IgD-negative memory B cell (primary cell): ENCODE data around the gene ANKDD1B. TPM values are rescaled to one million over a fixed set of nuclear protein-coding genes. Genes with fewer than 3 reads are reported as not detected.

Source experiments
- H3K27ac Mint-ChIP-seq, 3 donors: one replicate each; pipeline ENCODE4 v1.8.0; 2020 to 2022; ENCODE audit warnings: mild to moderate bottlenecking in 3 of 3, mixed read lengths in 3 of 3, moderate library complexity in 1 of 3
- H3K27me3 Mint-ChIP-seq: one replicate; pipeline ENCODE4 v1.8.0; 2021; ENCODE audit warnings: mixed read lengths
- H3K36me3 Mint-ChIP-seq: one replicate; pipeline ENCODE4 v1.8.0; 2020; ENCODE audit warnings: mild to moderate bottlenecking, mixed read lengths
- H3K4me1 Mint-ChIP-seq, 3 donors: one replicate each; pipeline ENCODE4 v1.8.0; 2020 to 2022; ENCODE audit warnings: mixed read lengths in 3 of 3, mild to moderate bottlenecking in 1 of 3
- H3K4me3 Mint-ChIP-seq, 4 donors: one replicate each; pipeline ENCODE4 v1.8.0; 2020 to 2022; ENCODE audit warnings: mild to moderate bottlenecking in 4 of 4, mixed read lengths in 4 of 4, moderate library complexity in 3 of 4
- H3K9me3 Mint-ChIP-seq, 3 donors: one replicate each; pipeline ENCODE4 v1.8.0; 2020 to 2021; ENCODE audit warnings: mixed read lengths in 3 of 3, mild to moderate bottlenecking in 1 of 3
- polyA plus RNA-seq: library from polyadenylated mRNA; unstranded; fragments of 300-500 nt; fragmentation: Illumina TruSeq; gene quantifications from one replicate; pipeline ENCODE4 v1.2.3, GENCODE V29; 2021

ANKDD1B gene
- polyA plus RNA-seq, 1 donor from 2014 or later = 0.15 TPM

GRCh38 chr5:75627801-75628200 is 16.5 kb downstream of the ANKDD1B start:
- H3K4me1 Mint-ChIP-seq = no peaks in the 10 kb centered on the region
- H3K36me3 Mint-ChIP-seq = no peaks in the 10 kb centered on the region
- no peak overlapping the region for H3K27ac Mint-ChIP-seq
- H3K9me3 Mint-ChIP-seq = no peaks in the 10 kb centered on the region
- H3K4me3 Mint-ChIP-seq = no peak overlapping the region
- H3K27me3 Mint-ChIP-seq = no peaks in the 10 kb centered on the region

GRCh38 chr5:75630875-75631274 is 19.6 kb downstream of the ANKDD1B start:
- no peaks in the 10 kb centered on the region for H3K4me1 Mint-ChIP-seq

GRCh38 chr5:75632321-75632720 is 21.1 kb downstream of the ANKDD1B start:
- Mint-ChIP-seq H3K4me3 (no peak overlapping the region), H3K4me1 (no peaks in the 10 kb centered on the region), H3K27ac (no peak overlapping the region), H3K27me3 (no peaks in the 10 kb centered on the region), H3K9me3 (peaks cover 0 to 2% (median 2%) of the 10 kb centered on the region in 3 donors), H3K36me3 (no peaks in the 10 kb centered on the region)

More at GRCh38 chr5:75630875-75631274, 19.6 kb downstream of the ANKDD1B start:
- H3K27me3 Mint-ChIP-seq = no peaks in the 10 kb centered on the region
- H3K27ac Mint-ChIP-seq = no peak overlapping the region
- peaks cover 0 to 2% (median 0%) of the 10 kb centered on the region in 3 donors for H3K9me3 Mint-ChIP-seq
- no peaks in the 10 kb centered on the region for H3K36me3 Mint-ChIP-seq
- H3K4me3 Mint-ChIP-seq = no peak overlapping the region

GRCh38 chr5:75637949-75638348 is 26.7 kb downstream of the ANKDD1B start:
- peaks cover 0 to 4% (median 2%) of the 10 kb centered on the region in 3 donors for H3K9me3 Mint-ChIP-seq
- H3K27ac Mint-ChIP-seq = no peak overlapping the region
- no peaks in the 10 kb centered on the region for H3K36me3 Mint-ChIP-seq
- no peaks in the 10 kb centered on the region for H3K4me1 Mint-ChIP-seq
- no peak overlapping the region for H3K4me3 Mint-ChIP-seq
- no peaks in the 10 kb centered on the region for H3K27me3 Mint-ChIP-seq

- no peaks in the 10 kb centered on the region for H3K4me1 Mint-ChIP-seq
- peaks cover 0 to 2% (median 2%) of the 10 kb centered on the region in 3 donors for H3K9me3 Mint-ChIP-seq
- no peaks in the 10 kb centered on the region for H3K36me3 Mint-ChIP-seq
- H3K27me3 Mint-ChIP-seq = no peaks in the 10 kb centered on the region
- H3K27ac Mint-ChIP-seq = no peak overlapping the region
- H3K4me3 Mint-ChIP-seq = no peak overlapping the region
These were observed 28.5 kb downstream of the ANKDD1B start for GRCh38 chr5:75639535-75640311.

- H3K36me3 Mint-ChIP-seq = no peaks in the 10 kb centered on the region
- H3K9me3 Mint-ChIP-seq = peaks cover 0 to 2% (median 2%) of the 10 kb centered on the region in 3 donors
- H3K27me3 Mint-ChIP-seq = no peaks in the 10 kb centered on the region
- H3K4me3 Mint-ChIP-seq = no peak overlapping the region
- H3K27ac Mint-ChIP-seq = no peak overlapping the region
- H3K4me1 Mint-ChIP-seq = no peaks in the 10 kb centered on the region
These were observed 29.1 kb downstream of the ANKDD1B start for GRCh38 chr5:75640395-75640794.

GRCh38 chr5:75640826-75641225 is 29.6 kb downstream of the ANKDD1B start:
- H3K4me3 Mint-ChIP-seq = no peak overlapping the region
- H3K27ac Mint-ChIP-seq = no peak overlapping the region
- no peaks in the 10 kb centered on the region for H3K4me1 Mint-ChIP-seq
- no peaks in the 10 kb centered on the region for H3K36me3 Mint-ChIP-seq
- H3K9me3 Mint-ChIP-seq = peaks cover 0 to 2% (median 2%) of the 10 kb centered on the region in 3 donors
- H3K27me3 Mint-ChIP-seq = no peaks in the 10 kb centered on the region

- Mint-ChIP-seq H3K4me3 (no peak overlapping the region), H3K27ac (no peak overlapping the region), H3K4me1 (peaks cover 0 to 2% (median 0%) of the 10 kb centered on the region in 3 donors), H3K36me3 (no peaks in the 10 kb centered on the region), H3K27me3 (no peaks in the 10 kb centered on the region), H3K9me3 (peaks cover 0 to 2% (median 0%) of the 10 kb centered on the region in 3 donors)
These were observed 37.5 kb downstream of the ANKDD1B start for GRCh38 chr5:75648712-75649111.

GRCh38 chr5:75651575-75652238 is 40.5 kb downstream of the ANKDD1B start:
- peaks cover 1% of the 10 kb centered on the region for H3K27me3 Mint-ChIP-seq
- H3K27ac Mint-ChIP-seq = peak overlapping the region in 1 of 3 donors; percentile 41
- H3K9me3 Mint-ChIP-seq = peaks cover 0 to 2% (median 0%) of the 10 kb centered on the region in 3 donors
- no peaks in the 10 kb centered on the region for H3K36me3 Mint-ChIP-seq
- H3K4me1 Mint-ChIP-seq = peaks cover 0 to 2% (median 0%) of the 10 kb centered on the region in 3 donors
- no peak overlapping the region for H3K4me3 Mint-ChIP-seq

- H3K9me3 Mint-ChIP-seq = no peaks in the 10 kb centered on the region
- H3K27me3 Mint-ChIP-seq = peaks cover 3% of the 10 kb centered on the region
- H3K27ac Mint-ChIP-seq = no peak overlapping the region
- H3K36me3 Mint-ChIP-seq = no peaks in the 10 kb centered on the region
- no peaks in the 10 kb centered on the region for H3K4me1 Mint-ChIP-seq
- H3K4me3 Mint-ChIP-seq = no peak overlapping the region
These were observed 42.3 kb downstream of the ANKDD1B start for GRCh38 chr5:75653521-75653920.

GRCh38 chr5:75654693-75655295 is 43.5 kb downstream of the ANKDD1B start:
- Mint-ChIP-seq H3K27ac (no peak overlapping the region), H3K36me3 (no peaks in the 10 kb centered on the region), H3K9me3 (no peaks in the 10 kb centered on the region), H3K27me3 (peaks cover 3% of the 10 kb centered on the region), H3K4me1 (no peaks in the 10 kb centered on the region), H3K4me3 (no peak overlapping the region)

- Mint-ChIP-seq H3K4me3 (peak overlapping the region in 1 of 4 donors; percentile 2), H3K27ac (no peak overlapping the region), H3K9me3 (no peaks in the 10 kb centered on the region), H3K36me3 (no peaks in the 10 kb centered on the region), H3K27me3 (peaks cover 3% of the 10 kb centered on the region), H3K4me1 (peaks cover 0 to 2% (median 0%) of the 10 kb centered on the region in 3 donors)
These were observed 45.2 kb downstream of the ANKDD1B start for GRCh38 chr5:75656311-75657003.

GRCh38 chr5:75659791-75660450 is 48.7 kb downstream of the ANKDD1B start:
- H3K27ac Mint-ChIP-seq = peak overlapping the region in 1 of 3 donors; percentile 57
- peaks cover 2% of the 10 kb centered on the region for H3K27me3 Mint-ChIP-seq
- H3K9me3 Mint-ChIP-seq = no peaks in the 10 kb centered on the region
- H3K4me1 Mint-ChIP-seq = peaks cover 0 to 2% (median 0%) of the 10 kb centered on the region in 3 donors
- H3K4me3 Mint-ChIP-seq = no peak overlapping the region
- H3K36me3 Mint-ChIP-seq = no peaks in the 10 kb centered on the region

- Mint-ChIP-seq H3K27me3 (peaks cover 2% of the 10 kb centered on the region), H3K4me3 (peak overlapping the region in 2 of 4 donors; percentile 30 to 47), H3K9me3 (no peaks in the 10 kb centered on the region), H3K27ac (no peak overlapping the region), H3K36me3 (no peaks in the 10 kb centered on the region), H3K4me1 (peaks cover 0 to 2% (median 0%) of the 10 kb centered on the region in 3 donors)
These were observed 49.6 kb downstream of the ANKDD1B start for GRCh38 chr5:75660678-75661465.
